DMS114 treated with DMSO at 0.1 percent for 48 hours (cell line): ENCODE data around the gene WDR64.
A peak's percentile ranks its signal among the peaks of the same experiment; 100 is the strongest.

Experiments
- DNase-seq: peaks from one replicate; lab custom pipeline; 2025; ENCODE audit not compliant: unreplicated experiment; lab: John Stamatoyannopoulos, UW

WDR64 gene

GRCh38 chr1:241630899-241631298, 21.2 kb upstream of the WDR64 start:
- DNase-seq, result no peak

- DNase-seq, result no peak
Observed at GRCh38 chr1:241631674-241632073, 20.4 kb upstream of the WDR64 start.

GRCh38 chr1:241632987-241633386, 19.1 kb upstream of the WDR64 start:
- DNase-seq, result no peak

- no peak for DNase-seq
Observed at GRCh38 chr1:241635556-241636152, 16.4 kb upstream of the WDR64 start.

GRCh38 chr1:241636291-241636690, 15.8 kb upstream of the WDR64 start:
- DNase-seq, result no peak

- no peak for DNase-seq
Observed at GRCh38 chr1:241637046-241637590, 15.0 kb upstream of the WDR64 start.

GRCh38 chr1:241637604-241638003, 14.5 kb upstream of the WDR64 start:
- no peak for DNase-seq

- DNase-seq, result no peak
Observed at GRCh38 chr1:241638099-241638682, 13.9 kb upstream of the WDR64 start.

- no peak for DNase-seq
Observed at GRCh38 chr1:241638909-241639622, 13.0 kb upstream of the WDR64 start.

GRCh38 chr1:241639623-241640148, 12.4 kb upstream of the WDR64 start:
- peak; percentile 24 for DNase-seq

- peak; percentile 54 for DNase-seq
Observed at GRCh38 chr1:241640149-241640866, 11.8 kb upstream of the WDR64 start, which contains the start of the genes CHML and OPN3. CHML (minus strand) TSS chr1:241640369; CDS start chr1:241635766, 4,603 bp downstream. OPN3 (minus strand) TSS chr1:241640369; CDS start chr1:241640254, 115 bp downstream.

- no peak for DNase-seq
Observed at GRCh38 chr1:241640867-241641622, 11.0 kb upstream of the WDR64 start.

- no peak for DNase-seq
Observed at GRCh38 chr1:241641773-241642592, 10.1 kb upstream of the WDR64 start.

GRCh38 chr1:241642593-241642944, 9.5 kb upstream of the WDR64 start:
- no peak for DNase-seq

- no peak for DNase-seq
Observed at GRCh38 chr1:241644259-241644658, 7.8 kb upstream of the WDR64 start.

GRCh38 chr1:241645199-241645598, 6.9 kb upstream of the WDR64 start:
- DNase-seq, result no peak

- DNase-seq, result no peak
Observed at GRCh38 chr1:241646201-241646600, 5.9 kb upstream of the WDR64 start.

GRCh38 chr1:241647658-241648057, 4.4 kb upstream of the WDR64 start:
- no peak for DNase-seq

GRCh38 chr1:241648159-241648558, 3.9 kb upstream of the WDR64 start:
- no peak for DNase-seq

- no peak for DNase-seq
Observed at GRCh38 chr1:241654019-241654418, 1.9 kb downstream of the WDR64 start.
